Jurkat, Clone E6-1 (cell line): ENCODE data around the gene NME3.

Experiments used
- DNase-seq: peaks from one replicate; pipeline ENCODE4 v3.0.0-alpha.2; 2011; ENCODE audit warnings: low read depth, low spot score
- H3K4me3 ChIP-seq: 2 replicates; pipeline ENCODE4 v1.5.1; 2011; ENCODE audit warnings: mild to moderate bottlenecking, low read length, control low read depth, moderate library complexity

Gene NME3

DNA sequence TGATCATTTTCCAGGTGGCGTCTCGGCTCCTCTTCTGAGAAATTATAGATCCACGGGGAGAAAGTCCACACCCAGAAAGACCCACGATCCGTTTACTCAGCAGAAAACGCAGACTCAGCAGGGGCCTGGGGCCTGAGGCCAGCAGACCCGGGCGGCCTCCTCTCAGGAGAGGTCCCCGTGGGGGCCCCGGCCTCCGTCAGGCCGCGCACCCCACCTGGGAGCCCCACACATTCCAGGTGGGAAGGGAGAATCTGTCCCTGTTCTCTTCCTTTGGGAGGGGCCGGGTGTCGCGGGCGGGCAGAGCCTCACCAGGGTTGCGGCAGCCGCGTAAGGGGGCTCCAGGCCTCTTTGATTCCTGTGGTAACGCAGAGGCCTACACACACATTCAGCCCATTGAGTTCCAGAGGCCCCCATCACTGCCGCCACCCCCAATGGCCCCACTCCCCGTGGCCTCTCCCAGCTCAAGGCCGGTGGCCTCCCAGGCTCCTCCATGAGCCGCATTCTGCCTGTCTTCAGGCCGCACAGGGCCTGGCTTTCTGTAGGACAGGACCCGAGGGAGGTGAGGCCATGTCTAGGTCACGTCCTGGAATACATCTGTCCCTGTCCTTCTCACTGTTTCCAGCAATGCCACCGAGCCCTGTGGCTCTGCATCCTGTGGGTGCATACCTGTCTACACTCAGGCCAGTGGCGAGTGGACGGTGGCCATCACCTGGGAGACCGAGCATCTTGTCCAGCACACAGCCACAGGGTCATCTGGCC is 23.7 kb upstream of the NME3 start:
- no peak for DNase-seq
- H3K4me3 ChIP-seq: no peak overlapping the region

DNA sequence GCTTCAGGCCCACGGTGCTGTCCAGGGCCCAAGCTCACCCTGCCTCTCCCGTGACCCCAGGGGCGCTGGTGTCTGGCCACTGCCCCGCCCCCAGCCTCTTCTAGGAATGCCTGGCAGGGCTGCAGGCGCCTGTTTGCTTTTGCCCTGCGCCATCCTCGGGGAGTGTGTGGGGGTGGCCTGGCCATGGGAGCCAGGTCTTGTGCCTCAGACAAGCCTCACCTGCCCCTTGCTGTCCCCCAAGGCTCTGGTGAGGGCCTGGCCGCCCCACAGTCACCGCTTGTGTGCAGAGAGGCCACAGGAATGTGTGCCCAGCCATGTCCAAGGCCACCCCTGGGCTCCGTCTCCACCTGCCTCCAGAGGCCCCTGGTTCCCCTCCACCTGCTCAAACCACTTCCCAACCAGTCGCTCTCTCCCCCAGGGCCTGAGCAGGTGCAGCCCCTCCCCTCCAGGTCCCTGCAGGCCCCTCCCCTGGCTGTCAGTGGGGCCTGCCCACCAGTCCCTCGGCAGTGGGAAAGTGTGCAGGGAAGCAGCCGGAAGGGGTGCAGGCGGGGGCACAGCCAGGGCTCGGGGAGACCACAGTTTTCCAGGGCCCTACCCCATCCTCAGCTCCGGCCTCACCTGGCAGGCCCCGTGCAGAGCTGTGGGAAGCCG is 23.0 kb upstream of the NME3 start:
- H3K4me3 ChIP-seq: no peak overlapping the region
- no peak for DNase-seq

DNA sequence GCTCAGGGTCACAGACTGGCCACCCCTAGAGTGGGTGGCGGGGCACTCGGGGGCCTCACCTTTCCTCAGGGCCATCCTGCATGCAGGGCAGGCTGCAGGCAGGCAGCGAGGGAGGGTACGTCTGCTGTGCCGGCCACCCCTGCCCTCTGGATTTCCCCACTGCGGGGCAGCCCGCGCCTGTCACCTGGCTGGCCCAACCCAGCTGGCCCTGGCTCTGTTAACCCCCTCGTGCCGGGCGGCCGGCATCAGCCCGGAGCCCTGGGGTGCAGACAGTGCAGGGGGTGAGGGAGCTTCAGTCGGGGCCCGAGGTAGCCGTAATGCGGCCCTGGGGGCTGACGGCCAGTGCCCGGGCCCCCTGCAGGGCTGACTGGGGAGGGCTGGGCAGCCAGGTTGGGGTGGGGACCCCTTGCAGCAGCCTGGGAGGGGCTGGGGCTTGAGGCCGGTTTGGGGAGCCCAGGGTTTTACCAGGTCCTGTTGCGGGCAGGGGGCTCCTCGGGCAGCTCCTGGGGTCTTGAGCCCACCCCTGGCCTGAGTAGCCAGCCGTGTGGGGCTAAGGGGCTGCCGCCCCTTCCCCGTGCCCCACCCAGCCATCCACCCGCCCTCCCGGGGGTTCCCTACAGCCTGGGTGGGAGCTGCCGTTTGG is 22.4 kb upstream of the NME3 start, which contains the start of gene IGFALS:
IGFALS (minus strand) TSS at position 128 of the 643 bp plus-strand sequence; CDS start at position 75, 53 bp downstream.
- no peak within 1 kb of the TSS for H3K4me3 ChIP-seq
- DNase-seq: no peak

DNA sequence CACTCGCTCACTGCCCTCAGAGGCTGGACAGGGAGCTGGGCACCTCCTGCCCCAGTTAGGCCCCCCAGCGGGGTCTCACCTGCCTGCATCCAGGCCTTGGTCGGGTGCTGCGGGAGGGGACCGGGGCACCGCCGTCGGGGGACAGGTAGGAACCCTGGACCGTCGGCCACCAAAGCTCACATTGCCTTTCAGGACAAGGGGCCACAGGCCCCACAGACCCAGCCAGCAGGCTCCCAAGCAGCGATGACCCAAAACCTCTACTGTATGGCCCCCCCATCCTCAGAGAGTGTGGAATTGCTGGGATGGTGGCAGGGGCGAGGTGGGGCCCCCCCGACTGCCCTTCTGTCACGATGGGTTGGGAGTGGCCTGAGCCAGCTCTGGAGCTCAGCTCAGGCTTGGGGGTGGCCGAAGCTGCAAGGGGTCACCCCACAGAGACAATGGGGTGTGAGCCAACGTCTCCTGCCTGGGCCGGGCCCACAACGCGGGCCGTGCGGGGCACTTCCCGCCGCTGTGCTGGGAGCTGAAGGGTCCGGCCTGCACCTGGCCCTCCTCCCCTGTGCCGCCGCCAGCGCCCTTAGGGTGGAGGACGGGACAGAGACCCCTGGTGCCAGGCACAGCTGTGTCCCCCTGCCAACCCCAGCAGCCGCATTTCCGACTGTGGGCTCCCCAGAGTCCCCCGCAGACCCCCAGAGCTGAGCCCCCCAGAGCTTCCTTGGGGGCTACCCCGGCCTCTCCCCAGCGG is 21.7 kb upstream of the NME3 start:
- H3K4me3 ChIP-seq: no peak overlapping the region
- no peak for DNase-seq

DNA sequence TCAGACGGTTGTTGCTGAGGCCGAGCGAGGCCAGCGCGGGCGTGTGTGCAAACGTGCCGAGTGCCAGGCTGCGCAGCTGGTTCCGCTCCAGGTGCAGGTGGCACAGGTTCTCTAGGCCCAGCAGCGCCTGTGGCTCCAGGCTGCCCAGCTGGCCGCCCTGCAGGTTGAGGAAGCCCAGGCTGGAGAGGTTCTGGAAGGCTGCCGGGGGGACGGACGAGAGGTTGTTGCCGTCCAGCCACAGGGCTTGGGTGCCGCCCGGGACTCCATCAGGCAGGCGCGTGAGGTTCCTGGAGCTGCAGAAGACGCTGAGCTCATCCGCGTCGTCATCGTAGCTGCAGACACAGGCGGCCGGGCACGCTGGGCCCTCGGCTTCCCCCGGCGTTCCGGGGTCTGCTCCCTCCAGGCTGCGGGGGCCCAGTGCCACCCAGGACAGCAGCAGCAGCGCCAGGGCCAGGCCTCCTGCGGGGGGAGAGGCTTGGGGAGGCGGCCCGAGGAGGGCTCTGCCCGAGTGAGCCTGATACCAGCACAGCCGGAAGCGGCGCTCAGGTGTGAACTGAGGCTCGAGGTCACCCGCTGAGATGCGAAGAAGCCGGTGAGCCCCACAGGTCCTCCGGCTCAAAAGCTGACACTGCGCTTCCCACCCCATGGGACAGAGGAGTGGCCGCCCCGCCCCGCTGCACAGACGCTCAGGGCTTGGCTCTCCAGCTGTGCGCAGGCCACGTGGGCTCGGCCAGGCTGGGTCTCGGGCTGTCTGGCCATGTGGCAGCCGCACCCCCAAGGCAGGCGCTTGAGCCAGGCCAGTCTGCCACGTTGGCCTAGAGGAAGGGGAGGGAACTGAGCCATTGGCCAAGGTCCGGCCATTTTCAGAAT is 20.8 kb upstream of the NME3 start:
- no peak overlapping the region for H3K4me3 ChIP-seq
- no peak for DNase-seq

DNA sequence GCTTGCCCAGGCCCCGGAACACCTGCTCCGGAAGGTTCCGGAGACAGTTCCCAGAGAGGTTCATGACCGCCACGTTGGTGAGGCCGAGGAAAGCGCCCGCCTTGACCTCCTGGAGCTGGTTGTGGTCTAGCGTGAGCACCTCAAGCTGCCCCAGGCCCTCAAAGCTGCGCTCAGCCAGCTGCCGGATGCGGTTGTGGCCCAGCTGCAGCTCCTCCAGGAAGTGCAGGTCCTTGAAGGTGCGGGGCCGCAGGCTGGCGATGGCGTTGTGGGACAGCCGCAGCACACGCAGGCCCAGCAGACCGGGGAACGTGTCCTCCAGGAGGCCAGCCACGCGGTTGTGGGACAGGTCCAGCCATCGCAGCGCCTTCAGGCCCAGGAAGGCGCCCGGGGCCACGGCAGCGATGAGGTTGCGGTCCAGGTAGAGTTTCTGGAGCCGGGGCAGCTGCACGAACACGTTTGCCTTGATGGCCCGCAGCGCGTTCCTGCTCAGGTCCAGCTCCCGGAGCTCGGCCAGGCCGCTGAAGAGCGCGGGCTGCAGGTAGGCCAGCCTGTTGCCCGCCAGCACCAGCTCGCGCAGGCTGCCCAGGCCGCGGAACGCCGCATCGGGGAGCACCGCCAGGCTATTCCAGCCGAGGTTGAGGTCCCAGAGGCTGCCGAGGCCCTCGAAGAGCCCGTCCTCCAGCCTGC is 20.1 kb upstream of the NME3 start:
- no peak overlapping the region for H3K4me3 ChIP-seq
- DNase-seq: peak; percentile 75

DNA sequence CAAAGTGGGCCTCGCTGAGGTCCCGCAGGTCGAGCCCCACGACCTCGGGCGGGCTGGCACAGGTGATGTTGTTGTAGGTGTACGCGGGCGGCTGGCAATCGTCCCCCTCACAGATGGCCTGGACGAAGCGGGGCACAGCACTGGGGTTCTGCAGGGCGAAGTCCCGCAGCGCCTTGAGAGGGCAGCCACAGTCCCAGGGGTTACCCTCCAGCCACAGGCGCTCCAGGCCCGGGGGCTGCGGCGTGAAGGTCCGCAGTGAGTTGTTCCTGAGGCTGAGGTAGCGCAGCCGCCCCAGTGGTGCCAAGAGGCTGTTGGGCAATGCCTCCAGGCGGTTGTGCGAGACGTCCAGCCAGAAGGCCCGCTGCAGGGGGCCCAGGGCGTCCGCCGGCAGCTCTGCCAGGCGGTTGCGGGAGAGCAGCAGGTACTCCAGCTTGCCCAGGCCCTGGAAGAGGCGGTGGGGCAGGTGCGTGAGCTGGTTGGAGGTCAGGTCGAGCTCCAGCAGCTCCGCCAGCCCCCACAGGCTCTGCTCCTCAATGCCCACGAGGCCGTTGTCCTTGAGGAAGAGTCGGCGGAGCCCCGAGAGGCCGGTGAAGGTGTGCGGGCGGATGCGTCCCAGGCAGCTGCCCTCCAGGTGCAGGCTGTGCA is 19.4 kb upstream of the NME3 start:
- H3K4me3 ChIP-seq: no peak overlapping the region
- DNase-seq: no peak

DNA sequence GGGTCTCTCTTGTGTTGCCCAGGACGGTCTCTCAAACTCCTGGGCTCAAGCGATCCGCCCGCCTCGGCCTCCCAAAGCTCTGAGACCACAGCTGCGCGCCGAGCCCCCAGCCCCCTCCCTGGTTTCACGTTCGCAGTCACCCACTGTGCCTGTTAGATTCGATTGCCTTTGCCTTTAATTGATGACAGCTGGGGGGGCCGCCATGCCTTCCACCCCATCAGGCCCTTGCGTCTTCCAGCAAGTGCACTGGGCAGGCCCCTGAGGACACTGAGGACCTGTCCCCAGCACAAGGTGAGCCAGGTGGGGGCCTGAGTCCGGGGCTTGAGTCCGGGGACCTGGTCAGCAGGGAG is 18.9 kb upstream of the NME3 start:
- H3K4me3 ChIP-seq: no peak overlapping the region
- no peak for DNase-seq

DNA sequence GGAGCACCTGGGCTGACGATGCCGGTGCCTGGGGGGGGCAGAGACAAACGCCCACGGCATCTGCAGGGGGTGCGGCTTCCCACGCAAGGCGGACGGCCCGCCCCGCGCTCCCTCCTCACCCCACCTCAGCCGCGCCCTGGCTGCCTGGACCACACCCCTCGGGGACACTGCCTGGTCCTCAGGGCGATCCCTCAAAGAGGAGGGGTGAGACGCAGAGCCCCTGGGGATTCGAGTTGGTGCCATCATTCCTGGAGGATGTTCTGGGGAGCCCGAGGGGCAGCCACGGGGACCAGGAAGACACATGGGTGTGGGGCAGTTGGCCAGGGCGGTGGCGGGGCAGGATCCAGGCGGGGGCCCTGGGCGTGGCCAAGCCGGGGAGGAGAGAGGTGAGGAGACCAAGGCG is 18.3 kb upstream of the NME3 start:
- no peak overlapping the region for H3K4me3 ChIP-seq
- no peak for DNase-seq

DNA sequence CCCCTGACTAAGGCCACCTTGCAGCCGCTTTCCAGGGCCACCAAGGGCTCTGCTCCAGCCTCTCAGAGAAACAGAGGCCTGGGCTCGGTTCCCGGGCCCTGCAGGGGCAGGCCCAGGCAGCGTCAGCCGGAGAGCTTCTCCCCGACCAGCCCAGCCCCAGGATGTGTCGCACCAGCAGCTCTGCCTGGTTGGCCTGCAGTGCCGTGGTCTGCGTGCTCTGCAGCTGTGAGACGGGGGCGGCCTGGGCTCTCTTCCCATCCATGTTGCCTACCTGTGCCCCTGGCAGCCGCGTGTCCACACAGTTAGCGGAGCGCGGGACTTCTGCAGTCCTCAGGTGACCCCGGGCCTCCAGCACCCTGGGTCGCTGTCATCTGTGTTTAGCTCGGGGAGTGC is 17.4 kb upstream of the NME3 start:
- no peak for DNase-seq
- no peak overlapping the region for H3K4me3 ChIP-seq

DNA sequence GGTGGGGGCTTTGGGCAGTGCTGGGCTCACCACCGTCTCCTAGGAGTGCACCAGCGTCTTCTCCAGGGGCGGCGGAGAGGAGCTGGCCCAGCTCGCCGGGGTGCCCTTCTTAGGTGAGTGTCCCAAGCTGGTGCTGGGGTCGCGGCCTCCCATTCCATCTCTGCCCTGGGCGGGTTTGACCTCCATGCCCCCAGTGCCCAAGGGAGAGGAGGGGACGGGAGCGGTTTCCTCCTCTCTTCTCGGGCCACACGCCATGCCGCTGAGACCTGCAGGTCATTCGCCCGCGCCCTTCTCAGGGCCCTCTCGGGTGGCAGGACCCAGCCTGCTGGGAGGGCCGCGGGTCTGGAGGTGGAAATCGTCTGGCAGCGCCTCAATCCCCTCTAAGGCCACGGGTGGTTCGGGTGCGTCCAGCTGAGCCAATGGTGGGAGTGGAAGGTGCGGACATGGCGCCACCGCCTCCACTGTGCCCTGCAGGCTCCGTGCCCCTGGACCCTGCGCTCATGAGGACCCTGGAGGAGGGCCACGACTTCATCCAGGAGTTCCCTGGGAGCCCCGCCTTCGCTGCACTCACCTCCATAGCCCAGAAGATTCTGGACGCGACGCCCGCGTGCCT is 16.9 kb upstream of the NME3 start:
- H3K4me3 ChIP-seq: no peak overlapping the region
- DNase-seq: no peak

DNA sequence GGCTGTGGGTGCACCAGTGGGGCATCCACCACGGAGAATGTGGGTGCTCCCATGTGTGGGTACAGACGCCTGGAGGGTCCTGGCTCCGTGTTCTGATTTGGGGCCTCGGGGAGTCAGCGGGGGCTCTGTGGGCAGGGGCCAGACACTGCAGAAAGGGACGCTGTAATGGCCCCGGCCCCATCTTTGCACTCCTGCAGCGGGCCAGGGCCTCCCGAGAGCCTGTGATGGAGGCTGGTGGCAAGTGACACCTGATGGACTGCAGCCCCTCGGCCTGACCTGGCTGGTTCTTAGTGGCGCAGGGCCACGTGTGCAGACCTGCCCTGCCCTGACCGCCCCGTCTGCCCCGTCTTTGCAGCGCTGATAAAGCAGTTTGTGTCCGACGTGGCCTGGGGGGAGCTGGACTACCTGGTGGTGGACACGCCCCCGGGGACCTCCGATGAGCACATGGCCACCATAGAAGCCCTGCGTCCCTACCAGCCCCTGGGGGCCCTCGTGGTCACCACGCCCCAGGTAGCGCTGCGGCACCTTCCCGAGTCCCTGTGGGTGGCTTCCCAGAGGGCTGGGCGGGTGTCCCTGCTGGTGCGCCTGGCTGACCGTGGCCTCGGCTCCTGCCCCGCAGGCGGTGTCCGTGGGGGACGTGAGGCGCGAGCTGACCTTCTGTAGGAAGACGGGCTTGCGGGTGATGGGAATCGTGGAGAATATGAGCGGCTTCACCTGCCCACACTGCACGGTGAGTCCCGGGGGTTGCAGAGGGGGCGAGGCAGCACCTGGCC is 16.2 kb upstream of the NME3 start:
- DNase-seq: no peak
- no peak overlapping the region for H3K4me3 ChIP-seq

DNA sequence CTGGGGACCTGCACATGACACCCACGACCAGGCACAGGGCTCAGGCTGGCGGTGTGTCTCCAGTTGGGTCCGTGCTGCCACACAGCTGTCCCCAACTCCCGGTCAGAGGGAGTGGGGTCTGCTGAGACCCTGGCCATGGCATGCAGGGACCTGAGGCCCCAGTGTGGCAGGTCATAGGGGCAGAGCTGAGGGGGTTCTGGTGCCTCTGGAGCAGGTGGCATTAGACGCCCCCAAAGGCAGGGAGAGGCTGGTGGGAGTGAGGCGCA is 15.6 kb upstream of the NME3 start:
- no peak for DNase-seq
- no peak overlapping the region for H3K4me3 ChIP-seq

DNA sequence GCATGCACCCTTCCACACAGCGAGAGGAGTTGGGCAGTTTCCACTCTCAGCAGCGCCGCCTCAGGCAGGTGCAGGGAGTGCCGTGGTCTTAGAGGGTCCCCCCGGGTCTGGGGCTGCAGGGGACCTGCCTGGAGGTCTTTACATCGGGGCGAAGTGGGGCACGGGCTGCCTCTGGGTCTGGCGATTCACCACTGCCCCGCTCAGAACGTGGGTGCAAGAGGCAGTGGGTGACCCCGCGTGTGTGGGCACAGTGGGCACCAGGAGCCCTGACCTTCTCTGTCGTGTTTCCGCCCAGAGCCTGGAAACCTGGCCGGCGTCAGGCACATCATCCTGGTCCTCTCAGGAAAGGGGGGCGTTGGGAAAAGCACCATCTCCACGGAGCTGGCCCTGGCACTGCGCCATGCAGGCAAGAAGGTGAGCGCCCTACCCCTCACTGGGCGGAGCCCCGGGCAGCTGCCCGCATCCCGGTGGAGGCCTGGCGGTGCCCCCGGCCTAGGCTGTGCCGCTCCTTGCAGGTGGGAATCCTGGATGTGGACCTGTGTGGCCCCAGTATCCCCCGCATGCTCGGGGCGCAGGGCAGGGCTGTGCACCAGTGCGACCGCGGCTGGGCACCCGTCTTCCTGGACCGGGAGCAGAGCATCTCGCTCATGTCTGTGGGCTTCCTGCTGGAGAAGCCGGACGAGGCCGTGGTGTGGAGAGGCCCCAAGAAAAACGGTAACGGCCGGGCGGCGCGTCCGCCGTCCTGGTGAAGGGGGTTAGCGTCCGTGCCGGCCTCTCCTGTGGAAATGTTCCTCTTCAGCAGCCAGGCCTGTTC is 15.1 kb upstream of the NME3 start:
- H3K4me3 ChIP-seq: no peak overlapping the region
- DNase-seq: no peak

DNA sequence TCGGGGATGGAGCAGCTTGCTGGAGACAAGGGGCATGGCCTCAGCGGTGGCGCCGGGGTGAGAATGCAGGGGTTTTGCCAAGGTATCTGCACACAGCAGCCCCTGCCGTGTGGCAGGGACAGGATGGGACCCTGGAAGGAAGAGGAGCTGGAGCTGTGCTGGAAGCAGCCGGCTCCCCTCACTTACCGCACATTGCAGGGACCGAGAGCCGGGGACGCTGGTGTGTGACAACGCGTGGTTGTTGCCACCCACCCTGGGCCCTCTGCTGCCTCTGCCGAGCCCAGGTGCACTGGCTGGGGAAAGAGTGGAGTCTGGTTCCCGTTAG is 14.5 kb upstream of the NME3 start:
- DNase-seq: no peak
- no peak overlapping the region for H3K4me3 ChIP-seq

DNA sequence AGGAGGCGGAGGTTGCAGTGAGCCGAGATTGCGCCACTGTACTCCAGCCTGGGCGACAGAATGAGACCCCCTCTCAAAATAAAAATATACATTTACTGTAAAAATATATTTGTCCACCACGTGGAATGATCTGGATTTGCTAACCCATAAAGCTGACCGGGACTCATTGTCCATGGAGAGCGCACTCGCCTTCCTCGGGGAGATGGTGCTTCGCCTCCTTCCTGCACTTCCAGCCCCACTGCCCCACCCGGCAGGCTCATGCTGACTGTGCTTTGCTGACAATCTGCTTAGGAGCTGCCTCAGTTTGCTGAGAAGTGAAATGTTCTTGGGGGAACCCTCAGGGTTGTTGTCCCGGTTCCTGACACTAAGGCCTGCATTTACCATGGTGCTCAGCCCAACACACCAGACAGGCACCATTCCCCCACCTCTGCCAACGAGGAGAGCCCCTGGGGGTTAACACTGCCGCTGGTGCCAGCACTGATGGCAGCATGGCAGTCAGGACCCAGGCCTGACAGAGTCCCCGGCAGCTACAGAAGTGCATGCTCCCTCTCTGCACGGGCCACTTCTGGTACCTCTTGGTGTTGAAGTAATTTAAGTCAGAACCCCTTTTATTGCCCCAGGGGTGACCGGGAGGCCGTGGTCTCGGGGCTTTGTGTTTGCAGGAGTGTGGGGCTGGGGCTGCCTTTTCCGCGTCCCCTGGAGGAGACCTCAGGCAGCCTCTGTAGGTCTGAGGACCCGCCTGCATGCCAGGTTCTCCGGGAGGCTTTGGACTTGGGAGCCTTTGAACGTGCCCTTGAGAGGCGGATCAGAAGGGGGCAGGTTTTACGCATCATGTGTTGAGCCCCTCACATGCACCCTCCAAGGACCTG is 13.9 kb upstream of the NME3 start:
- DNase-seq: no peak

More for the DNA sequence above, 13.9 kb upstream of the NME3 start:
- H3K4me3 ChIP-seq: no peak overlapping the region
